ENCODE measurements around the gene RNF41.
"Not testable (repeated sequence)": the region's sequence is repeated elsewhere in the genome, so short reads cannot be mapped to it uniquely, and the experiment has no call there.

RNF41 gene

GRCh38 chr12:56206452-56207166, 15.1 kb downstream of the RNF41 start:
- DNase-seq = no peak

- DNase-seq = no peak
These were observed 16.3 kb downstream of the RNF41 start for GRCh38 chr12:56205445-56205844.

GRCh38 chr12:56204275-56204674, 17.4 kb downstream of the RNF41 start:
- DNase-seq = no peak

- DNase-seq = no peak
These were observed 18.9 kb downstream of the RNF41 start for GRCh38 chr12:56202838-56203237.

GRCh38 chr12:56202366-56202765, 19.4 kb downstream of the RNF41 start:
- DNase-seq = no peak

DNA sequence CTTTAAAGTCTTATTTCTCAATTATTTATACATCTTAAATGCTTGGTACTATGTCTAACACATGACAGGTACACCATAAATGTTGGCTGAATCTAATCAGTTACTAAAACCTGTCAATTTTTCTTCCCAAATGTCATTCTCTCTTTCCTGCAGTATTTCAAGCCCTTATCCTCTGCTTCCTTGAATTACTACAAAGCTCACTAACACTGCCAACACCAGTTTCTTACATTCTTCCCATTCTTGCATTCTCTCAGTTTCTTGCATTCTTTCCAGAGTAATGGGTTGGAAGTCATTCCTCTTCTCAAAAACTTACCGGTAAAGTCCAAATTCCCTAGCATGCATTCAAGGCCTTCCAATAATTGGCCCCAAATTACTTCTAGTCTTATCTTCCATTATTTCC, 22.9 kb downstream of the RNF41 start:
- no peak for DNase-seq

GRCh38 chr12:56197921-56198635, 23.6 kb downstream of the RNF41 start:
- DNase-seq = no peak

GRCh38 chr12:56196818-56197550, 24.7 kb downstream of the RNF41 start:
- not testable (repeated sequence) for DNase-seq

- peak; percentile 56 for DNase-seq
These were observed 28.6 kb downstream of the RNF41 start for GRCh38 chr12:56193025-56193578.

GRCh38 chr12:56192582-56192981, 29.1 kb downstream of the RNF41 start:
- no peak for DNase-seq

GRCh38 chr12:56190695-56191155, 31.0 kb downstream of the RNF41 start:
- DNase-seq = no peak

DNA sequence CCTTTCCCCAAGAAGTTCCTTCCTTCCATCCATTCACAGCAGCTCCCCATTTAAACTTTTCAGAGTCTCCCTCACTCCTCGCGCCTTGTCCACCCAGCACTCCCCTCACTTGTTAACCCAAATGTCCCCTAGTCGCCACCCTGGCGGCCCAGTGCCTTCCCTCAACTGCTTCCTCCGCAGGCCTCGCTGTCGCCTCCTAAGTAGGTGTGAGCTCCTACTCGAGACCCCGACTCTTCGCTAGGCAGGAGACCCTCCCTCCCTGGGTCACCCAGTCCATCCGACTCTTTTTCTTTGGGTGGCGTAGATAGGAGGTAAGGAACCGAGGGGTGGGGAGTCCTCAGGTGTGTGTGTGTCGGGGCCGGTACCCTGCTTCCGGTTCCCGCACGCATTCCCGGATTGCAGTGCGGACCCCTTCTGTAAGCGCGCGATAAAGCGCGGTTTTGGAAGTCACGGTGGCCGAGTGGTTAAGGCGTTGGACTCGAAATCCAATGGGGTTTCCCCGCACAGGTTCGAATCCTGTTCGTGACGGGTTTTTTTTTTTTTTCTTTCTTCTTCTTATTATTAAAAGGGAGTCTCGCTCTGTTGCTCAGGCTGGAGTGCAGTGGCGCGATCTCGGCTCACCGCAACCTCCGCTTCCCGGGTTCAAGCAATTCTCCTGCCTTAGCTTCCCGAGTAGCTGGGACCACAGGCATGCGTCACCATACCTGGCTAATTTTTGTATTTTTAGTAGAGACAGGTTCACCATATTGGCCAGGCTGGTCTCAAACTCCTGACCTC, 31.6 kb downstream of the RNF41 start:
- DNase-seq = peak; percentile 41

DNA sequence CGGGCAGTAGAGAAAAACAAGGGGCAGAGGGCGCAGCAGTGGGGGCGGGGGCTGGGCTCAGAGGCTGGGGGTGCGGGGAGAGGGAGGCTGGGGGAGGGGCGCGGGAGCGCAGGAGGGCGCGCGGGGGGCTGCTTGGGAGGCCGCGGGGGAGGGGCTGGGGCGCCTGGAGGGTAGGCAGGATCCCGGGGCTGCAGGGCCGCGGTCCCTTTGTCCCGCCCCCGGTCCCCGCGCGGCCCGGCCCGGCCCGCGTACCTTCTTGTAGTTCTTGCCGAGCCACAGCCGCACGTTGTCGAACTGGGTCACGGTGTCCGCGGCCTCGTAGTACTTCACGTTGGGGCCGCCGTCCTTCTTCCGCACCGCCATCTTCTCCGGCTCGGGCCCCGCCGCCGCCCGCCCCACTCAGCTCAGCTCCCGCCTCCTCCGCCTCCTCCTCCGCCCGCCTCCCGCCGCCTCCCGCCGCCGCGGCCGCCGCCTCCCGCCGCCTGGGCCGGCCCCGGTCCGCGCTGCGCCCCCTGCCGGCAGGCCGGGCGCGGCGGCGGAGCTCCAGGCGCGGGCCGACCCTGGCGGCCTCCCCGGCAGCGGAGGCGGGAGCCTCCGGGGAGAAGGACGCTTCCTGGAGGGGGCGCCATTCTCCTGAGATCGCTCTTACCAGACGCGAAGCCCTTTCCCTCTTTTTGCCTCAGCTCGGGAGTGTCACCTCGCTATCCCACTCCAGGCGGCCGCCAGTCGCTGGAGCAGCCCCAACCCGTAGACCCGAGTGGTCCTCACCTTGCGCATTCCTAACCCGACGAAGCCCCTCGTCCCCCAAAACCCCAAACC, 32.4 kb downstream of the RNF41 start, which contains the start of gene SMARCC2:
Gene SMARCC2 (minus strand): TSS at position 385 of the 819 bp plus-strand sequence. CDS start 22 bp downstream, at position 363.
- no peak for DNase-seq

DNA sequence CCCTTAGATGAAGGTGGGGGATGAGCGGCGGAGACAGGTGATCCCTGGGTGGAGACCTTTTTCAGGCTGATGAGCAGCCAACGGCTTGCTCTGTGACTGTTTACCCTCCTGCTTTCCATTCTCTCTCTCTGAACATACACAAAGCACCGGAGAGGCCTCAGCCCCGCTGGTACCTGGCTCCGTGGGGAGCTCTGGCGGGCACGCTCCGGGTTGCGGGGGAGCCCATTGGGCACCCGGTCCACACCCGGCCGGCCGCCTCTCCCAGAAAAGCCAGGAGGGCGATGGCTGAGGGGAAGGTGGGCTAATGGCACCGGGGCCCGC, 33.0 kb downstream of the RNF41 start:
- no peak for DNase-seq

DNA sequence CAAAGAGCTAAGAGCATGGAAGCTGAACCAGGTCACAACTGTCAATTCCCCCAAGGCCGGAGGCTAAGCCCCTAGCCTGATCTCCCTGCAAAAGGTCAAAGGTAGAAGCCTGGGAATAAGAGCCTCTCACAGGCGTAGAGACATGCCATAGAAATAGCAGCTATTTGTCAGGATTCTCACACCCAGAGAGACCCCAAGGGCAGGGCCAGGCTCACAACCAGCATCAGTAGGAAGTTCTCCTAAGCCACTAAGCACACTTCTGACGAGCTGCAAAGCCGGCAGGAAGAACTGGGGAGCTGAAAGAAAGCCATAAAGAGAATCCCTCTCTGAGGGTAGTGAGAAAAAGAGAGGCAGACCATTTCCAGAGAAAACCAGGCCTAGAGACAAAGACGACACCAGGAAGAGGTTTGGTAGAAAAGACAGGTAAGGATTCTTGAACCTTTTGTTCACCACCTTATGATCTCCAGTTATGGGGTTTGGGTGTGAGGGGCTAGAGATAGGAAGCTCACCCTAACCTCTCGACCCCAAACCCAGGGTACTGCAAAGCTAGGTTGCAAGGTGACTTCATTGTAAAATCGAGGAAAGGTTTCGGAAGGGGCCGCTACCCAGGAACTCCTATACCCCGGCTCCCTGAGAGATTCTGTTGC, 33.5 kb downstream of the RNF41 start:
- DNase-seq = no peak

GRCh38 chr12:56186957-56187356, 34.8 kb downstream of the RNF41 start:
- DNase-seq = no peak

GRCh38 chr12:56178347-56178746, 43.4 kb downstream of the RNF41 start:
- no peak for DNase-seq

DNA sequence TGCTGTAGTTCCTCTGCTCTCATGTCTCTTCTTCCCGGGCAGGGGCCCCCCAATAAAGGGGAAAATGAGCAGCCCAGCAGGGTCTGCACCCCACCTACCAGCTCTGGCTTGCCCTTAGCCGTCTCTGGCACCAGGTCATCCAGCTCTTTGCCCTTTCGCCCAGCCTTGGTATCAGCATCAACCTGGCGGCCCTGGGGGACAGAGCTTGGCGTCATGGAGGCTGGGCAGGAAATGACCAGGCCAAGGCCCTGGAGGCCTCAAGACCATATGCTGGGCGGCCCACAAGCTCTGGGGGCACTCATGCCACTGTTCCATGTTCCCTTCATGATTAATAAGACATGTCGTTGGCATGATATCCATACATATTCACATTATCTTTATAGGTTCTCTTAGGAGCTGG, 48.9 kb downstream of the RNF41 start:
- no peak for DNase-seq

DNA sequence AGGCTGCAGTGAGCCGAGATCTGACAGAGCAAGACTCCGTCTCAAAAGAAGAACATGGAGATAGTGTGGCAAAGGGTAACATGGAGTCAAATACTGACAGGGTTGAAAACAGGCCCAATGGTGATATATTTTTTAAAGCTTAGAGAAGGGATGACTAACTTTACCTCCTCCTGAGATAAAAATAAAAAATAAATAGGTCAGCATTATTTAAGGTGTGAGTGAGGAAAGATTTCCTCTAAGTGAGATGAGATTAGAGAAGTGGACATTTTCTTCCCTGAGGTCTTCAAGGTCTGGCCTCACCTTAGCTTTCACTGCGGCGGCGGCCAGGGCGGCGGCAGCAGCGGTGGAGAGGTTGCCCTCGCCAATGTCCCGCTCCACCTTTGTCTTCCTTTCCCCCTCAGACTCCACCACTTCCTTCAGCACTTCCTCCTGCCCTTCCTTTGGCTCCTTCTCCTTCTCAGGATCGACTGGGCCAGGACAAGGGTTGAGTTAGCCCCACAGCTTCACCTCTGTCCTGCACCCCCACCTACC, 52.4 kb downstream of the RNF41 start:
- no peak for DNase-seq

DNA sequence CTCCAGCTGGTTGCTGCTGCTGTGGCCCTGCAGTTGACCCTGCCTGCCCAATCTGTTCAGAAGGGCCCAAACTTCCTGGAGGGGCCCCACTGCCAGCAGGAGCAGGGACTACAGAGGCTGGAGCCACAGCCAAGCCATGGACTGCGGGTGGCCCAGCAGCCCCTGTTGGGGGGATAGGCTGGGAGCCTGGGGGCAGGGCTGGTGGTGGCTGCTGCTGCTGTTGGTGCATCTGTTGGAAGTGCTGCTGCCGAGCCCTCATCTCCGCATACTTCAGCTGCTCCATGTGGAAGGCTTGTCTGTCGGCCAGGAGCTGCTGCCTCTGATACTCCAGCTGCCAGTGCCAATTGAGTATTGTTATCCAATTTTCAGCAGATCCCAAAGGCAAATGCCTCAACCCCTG, 56.4 kb downstream of the RNF41 start:
- no peak for DNase-seq

DNA sequence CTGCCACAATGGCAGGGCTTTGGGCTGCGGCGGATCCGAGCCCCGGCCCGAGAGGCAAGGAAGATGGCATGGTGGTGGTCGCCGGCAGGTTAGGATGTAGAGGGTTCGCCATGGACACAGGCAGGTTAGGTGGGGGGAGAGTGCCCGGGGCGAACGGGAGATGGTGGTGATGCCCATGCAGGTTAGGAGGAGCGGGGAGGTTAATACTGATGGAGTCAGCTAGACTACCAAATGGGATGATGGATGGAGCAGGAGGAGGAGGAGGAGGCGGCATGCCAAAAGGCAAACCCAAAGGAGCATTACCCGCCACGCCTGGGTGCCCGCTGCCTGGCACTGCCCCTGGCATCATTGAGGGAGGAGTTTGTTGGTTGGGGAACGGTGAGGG, 57.4 kb downstream of the RNF41 start:
- no peak for DNase-seq

All from NCI-H1436 treated with DMSO at 0.1 percent for 48 hours (cell line).